AG04450 (cell line): ENCODE data around the gene THAP12. TPM values are rescaled to one million over a fixed set of nuclear protein-coding genes. Genes with fewer than 3 reads are reported as not detected.

Source experiments
- CTCF ChIA-PET: fragments of 300-600, 350-600 bp; formaldehyde crosslinking; extraction: SDS; loops from one replicate; lab custom pipeline; 2022; ENCODE audit warnings: antibody characterized with exemption, inconsistent platforms; lab: Charles Lee
- POLR2A ChIA-PET: fragments of 350-600 bp; formaldehyde crosslinking; extraction: SDS; loops from one replicate; lab custom pipeline; 2021; ENCODE audit warnings: antibody characterized with exemption, inconsistent platforms; lab: Yijun Ruan, JAX
- DNase-seq: peaks from one replicate; pipeline ENCODE4 v3.0.0-alpha.2; 2011; ENCODE audit warnings: low read depth, low spot score
- H3K27ac ChIP-seq: one replicate; pipeline ENCODE4 v1.5.1; 2012; ENCODE audit warnings: low read depth, low read length, control low read depth
- H3K27me3 ChIP-seq: one replicate; pipeline ENCODE4 v1.6.0; 2012; ENCODE audit warnings: low read length; ENCODE audit not compliant: control insufficient read depth, insufficient read depth
- H3K4me3 ChIP-seq: 2 replicates; pipeline ENCODE4 v1.5.1; 2011; ENCODE audit warnings: mild to moderate bottlenecking, low read depth, low read length, control low read depth
- H3K9me3 ChIP-seq: 2 replicates; pipeline ENCODE4 v1.5.1; 2012; ENCODE audit warnings: low read length; ENCODE audit not compliant: control insufficient read depth, insufficient read depth
- polyA minus RNA-seq: library from RNA; depleted of rRNA, polyadenylated mRNA; stranded (reverse); fragments of >200 nt; gene quantifications from 2 replicates; pipeline ENCODE4 v1.2.3, GENCODE V29; 2011; rRNA and poly(A)+ RNA removed
- polyA plus RNA-seq: library from polyadenylated mRNA; depleted of rRNA; stranded (reverse); fragments of >200 nt; gene quantifications from 2 replicates; pipeline ENCODE4 v1.2.3, GENCODE V29; 2011; rRNA removed
- TF ChIP-seq, protein P1 (sequence below): IDR thresholded peaks from 2 replicates; pipeline ENCODE4 v1.5.1; 2011; ENCODE audit warnings: low read depth, low read length, control low read depth, inconsistent platforms

THAP12 gene, protein sequence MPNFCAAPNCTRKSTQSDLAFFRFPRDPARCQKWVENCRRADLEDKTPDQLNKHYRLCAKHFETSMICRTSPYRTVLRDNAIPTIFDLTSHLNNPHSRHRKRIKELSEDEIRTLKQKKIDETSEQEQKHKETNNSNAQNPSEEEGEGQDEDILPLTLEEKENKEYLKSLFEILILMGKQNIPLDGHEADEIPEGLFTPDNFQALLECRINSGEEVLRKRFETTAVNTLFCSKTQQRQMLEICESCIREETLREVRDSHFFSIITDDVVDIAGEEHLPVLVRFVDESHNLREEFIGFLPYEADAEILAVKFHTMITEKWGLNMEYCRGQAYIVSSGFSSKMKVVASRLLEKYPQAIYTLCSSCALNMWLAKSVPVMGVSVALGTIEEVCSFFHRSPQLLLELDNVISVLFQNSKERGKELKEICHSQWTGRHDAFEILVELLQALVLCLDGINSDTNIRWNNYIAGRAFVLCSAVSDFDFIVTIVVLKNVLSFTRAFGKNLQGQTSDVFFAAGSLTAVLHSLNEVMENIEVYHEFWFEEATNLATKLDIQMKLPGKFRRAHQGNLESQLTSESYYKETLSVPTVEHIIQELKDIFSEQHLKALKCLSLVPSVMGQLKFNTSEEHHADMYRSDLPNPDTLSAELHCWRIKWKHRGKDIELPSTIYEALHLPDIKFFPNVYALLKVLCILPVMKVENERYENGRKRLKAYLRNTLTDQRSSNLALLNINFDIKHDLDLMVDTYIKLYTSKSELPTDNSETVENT
- polyA plus RNA-seq (38.2 and 54.7 TPM in 2 replicates), polyA minus RNA-seq (14.0 and 26.7 TPM in 2 replicates)

DNA sequence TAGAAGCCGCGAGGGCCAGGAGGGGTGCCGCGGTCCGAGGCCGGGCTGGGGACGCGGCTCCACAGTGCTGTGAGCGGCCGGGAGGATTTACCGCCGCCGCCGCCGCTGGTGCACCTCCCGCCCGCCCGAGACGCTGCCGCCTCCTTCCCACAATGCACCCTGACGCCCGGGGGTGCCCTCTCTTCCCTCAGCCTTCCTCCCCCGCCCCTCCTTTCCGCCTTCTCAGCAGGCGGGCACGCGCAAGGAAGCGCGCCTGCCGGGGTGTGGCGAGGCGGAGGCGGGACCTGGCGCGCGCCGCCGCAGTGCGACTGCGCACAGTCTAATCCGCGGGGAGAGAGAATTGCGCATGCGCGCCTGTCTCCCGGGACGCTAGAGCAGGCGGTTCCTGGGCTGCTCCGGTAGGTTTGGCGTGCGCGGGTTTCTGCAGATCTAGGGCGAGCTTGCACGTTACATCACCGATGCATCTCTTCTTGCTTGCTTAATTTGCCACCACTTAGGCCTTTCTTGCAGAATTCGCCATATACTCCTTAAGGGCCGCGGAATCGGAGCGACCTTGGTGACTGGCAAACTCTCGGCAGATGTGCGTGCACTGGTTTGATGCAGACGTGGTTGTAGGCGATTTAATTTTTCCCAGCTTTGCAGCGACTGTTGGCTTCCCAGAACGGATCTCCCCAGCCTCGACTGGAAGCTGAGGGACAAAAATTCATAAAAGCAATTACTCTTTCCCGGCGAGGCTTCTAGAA lies at the start of gene THAP12, which contains the start of gene GVQW3:
TSS of gene THAP12 (minus strand) at position 156 of the 743 bp plus-strand sequence. CDS start 296 bp downstream, outside the sequence.
TSS of gene GVQW3 (plus strand) at position 347 of the 743 bp plus-strand sequence. CDS start 506 bp downstream, outside the sequence.
- Histone ChIP-seq H3K27me3 (no peaks in the 10 kb centered on the region), H3K27ac (peak within 1 kb of the TSS; percentile 48), H3K4me3 (peak within 1 kb of the TSS; percentile 86), H3K9me3 (no peaks in the 10 kb centered on the region)
- POLR2A ChIA-PET: no interaction called here
- DNase-seq: peak; percentile 95
- CTCF ChIA-PET: interaction anchor here (1.2 to 1.4 kb wide), 2 partner anchors 132 to 174 kb away, joined by 4 read pairs; no protein-coding TSS in a partner anchor
- TF ChIP-seq, protein P1, sequence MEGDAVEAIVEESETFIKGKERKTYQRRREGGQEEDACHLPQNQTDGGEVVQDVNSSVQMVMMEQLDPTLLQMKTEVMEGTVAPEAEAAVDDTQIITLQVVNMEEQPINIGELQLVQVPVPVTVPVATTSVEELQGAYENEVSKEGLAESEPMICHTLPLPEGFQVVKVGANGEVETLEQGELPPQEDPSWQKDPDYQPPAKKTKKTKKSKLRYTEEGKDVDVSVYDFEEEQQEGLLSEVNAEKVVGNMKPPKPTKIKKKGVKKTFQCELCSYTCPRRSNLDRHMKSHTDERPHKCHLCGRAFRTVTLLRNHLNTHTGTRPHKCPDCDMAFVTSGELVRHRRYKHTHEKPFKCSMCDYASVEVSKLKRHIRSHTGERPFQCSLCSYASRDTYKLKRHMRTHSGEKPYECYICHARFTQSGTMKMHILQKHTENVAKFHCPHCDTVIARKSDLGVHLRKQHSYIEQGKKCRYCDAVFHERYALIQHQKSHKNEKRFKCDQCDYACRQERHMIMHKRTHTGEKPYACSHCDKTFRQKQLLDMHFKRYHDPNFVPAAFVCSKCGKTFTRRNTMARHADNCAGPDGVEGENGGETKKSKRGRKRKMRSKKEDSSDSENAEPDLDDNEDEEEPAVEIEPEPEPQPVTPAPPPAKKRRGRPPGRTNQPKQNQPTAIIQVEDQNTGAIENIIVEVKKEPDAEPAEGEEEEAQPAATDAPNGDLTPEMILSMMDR: no peak

DNA sequence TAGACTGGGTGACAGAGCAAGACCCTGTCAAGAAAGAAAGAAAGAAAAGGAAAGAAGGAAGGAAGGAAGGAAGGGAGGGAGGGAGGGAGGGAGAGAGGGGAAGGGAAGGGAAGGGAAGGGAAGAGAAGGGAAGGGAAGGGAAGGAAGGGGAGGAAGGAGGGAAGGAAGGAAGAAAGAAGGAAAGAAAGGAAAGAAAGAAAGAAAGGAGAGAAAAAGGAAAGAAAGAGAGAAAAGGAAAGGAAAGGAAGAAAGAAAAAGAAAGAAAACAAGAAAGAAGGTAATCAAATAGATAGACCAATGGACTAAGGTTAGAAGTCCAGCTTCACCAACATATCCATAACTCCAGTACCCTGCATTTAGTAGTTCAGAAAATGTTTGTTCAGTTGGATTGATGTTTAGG lies 45.7 kb upstream of the THAP12 start:
- Histone ChIP-seq H3K27ac (no peak overlapping the region), H3K4me3 (no peak overlapping the region), H3K27me3 (peaks cover 16% of the 10 kb centered on the region), H3K9me3 (no peaks in the 10 kb centered on the region)
- DNase-seq: no peak
- CTCF ChIA-PET: no interaction called here
- TF ChIP-seq, protein P1: no peak
- POLR2A ChIA-PET: no interaction called here

DNA sequence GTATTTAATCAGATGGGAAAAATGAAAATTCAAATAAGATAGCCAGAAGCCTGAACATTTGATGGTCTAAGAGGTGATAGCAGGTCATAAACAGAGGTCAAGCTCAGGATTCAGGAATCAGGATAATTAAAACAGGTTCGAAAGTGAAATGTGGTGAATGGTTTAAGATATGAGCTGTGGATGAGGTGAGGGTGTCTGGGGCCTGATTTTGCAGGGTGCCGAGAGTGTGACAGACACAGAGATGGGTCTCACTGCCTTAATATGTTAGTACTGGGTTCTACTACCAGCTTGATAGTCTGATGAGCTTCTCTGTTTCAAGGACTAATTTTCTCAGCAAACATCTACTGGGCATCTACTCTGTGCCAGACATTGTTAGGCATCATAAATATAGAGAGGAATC lies 44.0 kb upstream of the THAP12 start:
- H3K27me3 ChIP-seq: peaks cover 16% of the 10 kb centered on the region
- DNase-seq: no peak
- POLR2A ChIA-PET: no interaction called here
- CTCF ChIA-PET: no interaction called here
- H3K4me3 ChIP-seq: no peak overlapping the region
- H3K9me3 ChIP-seq: no peaks in the 10 kb centered on the region
- no peak overlapping the region for H3K27ac ChIP-seq
- TF ChIP-seq, protein P1: no peak

DNA sequence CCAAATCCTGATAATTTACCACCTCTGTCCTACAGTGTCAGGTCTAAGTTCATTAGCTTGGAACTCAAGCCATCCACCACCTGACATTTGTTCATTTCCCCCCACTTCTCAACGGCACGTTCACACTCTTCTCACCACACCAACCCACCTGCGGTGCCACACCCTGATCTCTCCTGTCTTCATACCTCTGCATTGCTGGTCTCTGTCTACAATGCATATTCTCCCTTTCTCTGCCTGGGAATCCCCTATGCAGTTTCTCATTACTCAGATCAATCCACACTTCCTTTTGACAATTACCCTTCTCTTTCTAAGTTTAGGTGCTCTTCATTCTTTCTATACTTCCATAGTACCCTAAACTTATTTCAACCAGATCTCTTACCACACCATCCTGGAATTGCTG lies 43.4 kb upstream of the THAP12 start:
- TF ChIP-seq, protein P1: no peak
- H3K9me3 ChIP-seq: no peaks in the 10 kb centered on the region
- H3K4me3 ChIP-seq: no peak overlapping the region
- ChIA-PET POLR2A (no interaction called here), CTCF (no interaction called here)
- no peak for DNase-seq
- peaks cover 16% of the 10 kb centered on the region for H3K27me3 ChIP-seq
- no peak overlapping the region for H3K27ac ChIP-seq
